GM12801 (cell line): ENCODE data around the gene EXOSC7.

Source experiments
- TF ChIP-seq, protein P1 (sequence below): IDR thresholded peaks from one replicate; pipeline ENCODE4 v1.5.1; 2011; ENCODE audit warnings: control low read depth; ENCODE audit not compliant: insufficient read length; ENCODE audit errors: extremely low read depth

The EXOSC7 gene

GRCh38 chr3:44954962-44955361 lies 21.1 kb upstream of the EXOSC7 start:
- TF ChIP-seq, protein P1, sequence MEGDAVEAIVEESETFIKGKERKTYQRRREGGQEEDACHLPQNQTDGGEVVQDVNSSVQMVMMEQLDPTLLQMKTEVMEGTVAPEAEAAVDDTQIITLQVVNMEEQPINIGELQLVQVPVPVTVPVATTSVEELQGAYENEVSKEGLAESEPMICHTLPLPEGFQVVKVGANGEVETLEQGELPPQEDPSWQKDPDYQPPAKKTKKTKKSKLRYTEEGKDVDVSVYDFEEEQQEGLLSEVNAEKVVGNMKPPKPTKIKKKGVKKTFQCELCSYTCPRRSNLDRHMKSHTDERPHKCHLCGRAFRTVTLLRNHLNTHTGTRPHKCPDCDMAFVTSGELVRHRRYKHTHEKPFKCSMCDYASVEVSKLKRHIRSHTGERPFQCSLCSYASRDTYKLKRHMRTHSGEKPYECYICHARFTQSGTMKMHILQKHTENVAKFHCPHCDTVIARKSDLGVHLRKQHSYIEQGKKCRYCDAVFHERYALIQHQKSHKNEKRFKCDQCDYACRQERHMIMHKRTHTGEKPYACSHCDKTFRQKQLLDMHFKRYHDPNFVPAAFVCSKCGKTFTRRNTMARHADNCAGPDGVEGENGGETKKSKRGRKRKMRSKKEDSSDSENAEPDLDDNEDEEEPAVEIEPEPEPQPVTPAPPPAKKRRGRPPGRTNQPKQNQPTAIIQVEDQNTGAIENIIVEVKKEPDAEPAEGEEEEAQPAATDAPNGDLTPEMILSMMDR, result no peak

DNA sequence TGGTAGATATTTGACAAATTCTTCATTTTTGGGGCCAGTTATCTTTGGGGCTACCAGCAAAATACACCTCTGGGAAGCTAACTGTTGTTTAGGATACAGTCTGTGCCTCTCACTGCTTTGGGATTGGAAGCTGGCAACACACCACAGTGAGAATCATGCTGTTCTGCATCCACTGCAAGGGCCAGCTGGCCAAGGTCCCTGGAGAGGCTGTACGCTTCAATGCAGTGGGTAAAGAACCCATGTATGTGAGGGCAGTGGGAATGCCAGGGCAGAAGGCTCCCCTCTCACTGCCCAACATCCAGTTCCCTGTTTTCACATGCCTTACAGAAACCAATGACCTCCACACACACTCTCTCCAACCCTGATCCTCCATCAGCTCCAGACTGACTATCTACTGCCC lies 20.1 kb upstream of the EXOSC7 start:
- TF ChIP-seq, protein P1, result no peak

GRCh38 chr3:44957986-44958385 lies 18.1 kb upstream of the EXOSC7 start:
- TF ChIP-seq, protein P1, result no peak

DNA sequence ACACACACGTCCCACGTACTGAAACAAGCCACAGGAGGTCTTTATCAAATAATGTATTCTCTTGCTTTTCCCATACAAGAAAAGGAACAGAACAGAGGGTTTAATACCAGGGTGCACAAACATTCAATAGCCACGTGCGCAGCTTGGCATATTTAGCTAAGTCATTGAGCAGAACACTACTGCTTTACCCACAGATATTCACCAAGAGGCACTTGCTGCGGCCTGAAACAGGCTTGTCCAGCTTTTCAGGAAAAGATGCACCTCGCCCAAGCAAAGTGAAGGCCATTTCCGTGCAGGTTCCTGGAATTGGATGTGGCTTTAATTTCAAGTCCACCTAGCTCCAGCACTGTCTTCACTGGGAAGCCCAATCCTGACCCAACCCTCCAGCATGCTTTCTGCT lies 17.7 kb upstream of the EXOSC7 start:
- TF ChIP-seq, protein P1, result no peak

- TF ChIP-seq, protein P1, result no peak
These were observed 15.5 kb upstream of the EXOSC7 start for GRCh38 chr3:44960387-44961026.

GRCh38 chr3:44961888-44962287 lies 14.2 kb upstream of the EXOSC7 start:
- TF ChIP-seq, protein P1, result no peak

GRCh38 chr3:44962621-44963393 lies 13.2 kb upstream of the EXOSC7 start:
- TF ChIP-seq, protein P1, result no peak
